HG03039 (cell line): Measurements from ENCODE around the gene SERBP1.
A peak's percentile ranks its signal among the peaks of the same experiment; 100 is the strongest.
"Not testable (repeated sequence)": the region's sequence is repeated elsewhere in the genome, so short reads cannot be mapped to it uniquely, and the experiment has no call there.

Experiments used
- ATAC-seq: cut with Tn5 transposase; IDR thresholded peaks from one replicate; pipeline ENCODE4 v1.9.1; 2021; ENCODE audit warnings: mild to moderate bottlenecking, moderate library complexity; ENCODE audit not compliant: unreplicated experiment

Gene SERBP1

DNA sequence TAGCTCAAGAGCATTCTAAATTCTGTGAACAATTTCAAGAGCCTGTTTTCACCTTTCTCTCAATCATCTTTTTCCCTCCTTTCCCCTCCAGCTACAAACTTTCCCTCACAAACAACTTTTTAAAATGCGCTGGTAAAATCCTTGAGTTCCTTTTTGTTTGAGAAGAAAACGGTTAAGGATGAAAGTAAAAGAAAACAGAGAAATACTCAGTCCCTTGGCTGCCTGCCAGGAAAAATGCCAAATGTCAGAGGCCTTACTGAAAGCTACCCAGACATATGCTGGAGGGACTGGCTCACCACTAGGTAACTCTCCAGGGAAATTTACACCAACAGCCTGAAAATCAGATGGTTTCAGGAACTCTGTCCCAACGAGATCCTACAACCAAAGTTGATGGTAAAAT lies 11.0 kb upstream of the SERBP1 start:
- ATAC-seq, result no peak

GRCh38 chr1:67440339-67440738 lies 10.1 kb upstream of the SERBP1 start:
- no peak for ATAC-seq

DNA sequence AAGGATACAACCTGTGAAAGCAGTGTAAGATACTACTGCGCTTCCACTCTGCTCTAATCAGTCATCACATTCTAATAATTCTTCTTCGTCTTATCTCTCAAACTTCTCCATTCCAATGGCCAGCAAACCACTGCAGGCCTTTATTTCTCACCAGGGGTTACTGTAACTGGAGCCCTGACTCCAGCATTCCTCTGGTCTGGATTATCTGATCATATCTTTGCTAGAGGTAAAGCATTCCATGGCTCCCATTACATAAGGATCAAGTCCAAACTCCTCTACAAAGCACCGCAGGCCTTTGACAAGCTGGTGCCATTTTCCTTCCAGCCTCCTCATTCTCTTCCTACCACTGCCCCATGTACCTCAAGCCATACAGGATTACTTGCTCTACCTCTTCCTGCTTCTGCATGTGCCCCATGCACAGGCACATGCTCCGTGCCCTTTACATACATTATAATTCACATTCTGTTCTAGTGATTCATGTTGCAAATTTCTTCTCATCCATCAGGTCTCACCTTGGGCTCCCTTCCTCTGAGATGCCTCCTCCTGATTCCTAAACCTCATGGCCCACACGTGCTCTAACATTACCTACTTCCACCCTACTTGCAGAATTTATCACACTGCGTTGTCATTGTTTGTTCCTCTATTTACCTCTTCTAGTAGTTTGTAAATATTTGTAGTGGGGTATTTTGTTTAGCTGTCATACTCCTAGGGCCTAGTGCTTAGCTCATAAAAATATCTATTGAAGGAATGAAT lies 9.3 kb upstream of the SERBP1 start:
- ATAC-seq, result no peak

DNA sequence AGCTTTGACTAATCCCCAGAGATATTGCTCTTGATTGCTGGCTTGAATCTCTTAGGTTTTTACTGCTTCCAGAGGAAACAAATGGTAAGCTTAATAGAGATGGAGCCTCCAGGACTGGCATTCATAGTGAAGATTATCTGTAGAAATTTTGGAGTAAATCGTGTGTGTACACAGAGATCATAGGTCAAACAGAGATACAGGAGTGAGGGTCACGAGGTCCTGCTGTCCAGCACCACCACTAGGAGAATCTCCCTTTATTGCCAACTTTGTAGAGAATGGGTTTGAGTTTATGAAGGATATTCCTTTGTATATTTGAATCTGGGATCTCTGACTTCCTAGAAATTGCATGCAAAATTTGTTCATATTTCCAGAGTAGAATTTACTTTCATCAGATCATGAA lies 7.8 kb upstream of the SERBP1 start:
- no peak for ATAC-seq

GRCh38 chr1:67436511-67437055 lies 6.4 kb upstream of the SERBP1 start:
- ATAC-seq, result no peak

GRCh38 chr1:67434491-67434890 lies 4.3 kb upstream of the SERBP1 start:
- ATAC-seq, result no peak

- ATAC-seq, result no peak
These were observed 3.6 kb upstream of the SERBP1 start for GRCh38 chr1:67433837-67434236.

DNA sequence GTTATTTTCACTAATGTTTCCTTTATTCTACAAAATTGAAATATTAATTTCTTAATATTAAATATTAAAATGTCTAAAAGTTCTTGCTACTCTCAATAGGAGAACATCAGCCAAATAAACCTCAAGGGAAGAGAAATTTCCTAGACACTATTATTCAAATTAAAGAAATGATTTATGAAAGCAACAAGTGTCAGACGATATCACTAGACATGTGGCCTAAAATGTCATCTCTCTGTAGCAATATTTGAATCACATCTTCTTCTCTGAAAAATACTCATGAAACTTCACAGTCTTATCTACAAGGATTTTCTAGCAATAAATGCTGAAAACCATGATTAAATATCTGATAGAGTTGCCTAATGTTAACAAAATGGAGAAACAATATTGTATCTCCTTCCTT lies 2.5 kb upstream of the SERBP1 start:
- ATAC-seq, result no peak

GRCh38 chr1:67431869-67432578 lies 1.8 kb upstream of the SERBP1 start:
- ATAC-seq, result no peak

- no peak for ATAC-seq
These were observed 1.1 kb upstream of the SERBP1 start for GRCh38 chr1:67431156-67431765.

- peak; percentile 11 for ATAC-seq
These were observed 459 bp downstream of the SERBP1 start for GRCh38 chr1:67429528-67430357.

DNA sequence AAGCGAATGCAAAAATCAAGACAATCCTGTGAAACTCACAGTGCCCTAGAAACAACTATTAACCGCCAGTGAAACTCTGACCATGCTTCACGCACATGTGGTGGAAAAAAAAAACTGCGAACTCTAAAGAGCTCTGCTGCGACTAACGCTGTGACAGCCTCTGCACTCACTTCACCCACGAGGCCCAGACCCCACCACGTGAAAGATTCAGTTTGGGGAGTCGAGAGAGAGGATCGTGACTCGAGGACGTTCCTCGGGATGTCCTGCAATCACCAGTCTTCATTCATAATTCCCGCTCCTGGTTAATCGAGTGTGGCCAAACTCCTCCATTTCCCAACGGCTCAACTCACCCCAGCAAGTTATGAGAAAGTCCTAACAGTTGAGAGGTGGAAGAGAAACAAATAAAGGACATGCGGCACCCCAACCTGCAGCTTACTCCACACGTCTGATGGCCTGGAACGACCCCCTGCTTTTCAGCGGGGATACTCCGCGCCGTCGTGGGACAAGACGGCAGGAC lies 1.1 kb downstream of the SERBP1 start:
- no peak for ATAC-seq

- ATAC-seq, result no peak
These were observed 2.3 kb downstream of the SERBP1 start for GRCh38 chr1:67427947-67428346.

DNA sequence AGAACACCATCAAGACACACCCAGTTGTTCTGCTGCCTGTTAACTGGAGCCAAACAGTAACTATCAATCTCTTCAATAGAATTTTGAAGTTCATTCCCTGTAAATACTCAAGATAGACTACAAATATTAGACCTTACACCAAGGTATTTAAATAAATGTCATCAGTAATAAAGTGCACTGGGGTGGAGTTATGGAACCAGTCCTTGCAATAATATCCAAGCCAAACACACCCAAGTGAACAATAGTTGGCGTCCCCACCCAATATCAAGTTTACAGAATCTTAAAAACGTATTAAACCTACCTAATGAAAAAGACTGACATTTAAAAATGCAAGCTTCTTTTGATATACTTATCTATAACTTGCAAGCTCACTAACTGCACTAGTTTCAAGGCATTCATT lies 2.7 kb downstream of the SERBP1 start:
- ATAC-seq, result no peak

- ATAC-seq, result no peak
These were observed 9.2 kb downstream of the SERBP1 start for GRCh38 chr1:67420835-67421492.

- ATAC-seq, result no peak
These were observed 11.2 kb downstream of the SERBP1 start for GRCh38 chr1:67418839-67419586.

GRCh38 chr1:67417733-67418132 lies 12.5 kb downstream of the SERBP1 start:
- ATAC-seq, result not testable (repeated sequence)

GRCh38 chr1:67415041-67415440 lies 15.2 kb downstream of the SERBP1 start:
- no peak for ATAC-seq

- ATAC-seq, result no peak
These were observed 15.6 kb downstream of the SERBP1 start for GRCh38 chr1:67414574-67414973.
